Measurements from ENCODE around the gene ZNF573. TPM values are rescaled to one million over a fixed set of nuclear protein-coding genes. Genes with fewer than 3 reads are reported as not detected.
"Not testable (repeated sequence)": the region's sequence is repeated elsewhere in the genome, so short reads cannot be mapped to it uniquely, and the experiment has no call there.

ZNF573 gene
- total RNA-seq, 4 donors from 2014 or later, result 1.2 to 35.1 (median 7.9) TPM

GRCh38 chr19:37803249-37803840 lies 24.0 kb upstream of the ZNF573 start:
- no peak overlapping the region for H3K4me3 ChIP-seq
- H3K36me3 ChIP-seq, result no peaks in the 10 kb centered on the region
- H3K9me3 ChIP-seq, result peaks cover 0 to 46% of the 10 kb centered on the region in 2 donors
- no peaks in the 10 kb centered on the region for H3K27me3 ChIP-seq
- no peak for DNase-seq
- H3K4me1 ChIP-seq, result no peaks in the 10 kb centered on the region
- intact Hi-C loops (cut with DNase I; ENCODE audit: low total_unique reads), result no loop called here
- no peak for TF ChIP-seq POLR2A (IDR thresholded peaks at IDR 0.05)
- no peak for TF ChIP-seq CTCF (IDR thresholded peaks at IDR 0.05)
- H3K27ac ChIP-seq, result no peak overlapping the region

- Histone ChIP-seq H3K4me1 (no peaks in the 10 kb centered on the region), H3K36me3 (no peaks in the 10 kb centered on the region), H3K27me3 (no peaks in the 10 kb centered on the region), H3K27ac (no peak overlapping the region), H3K4me3 (no peak overlapping the region), H3K9me3 (peaks cover 0 to 5% of the 10 kb centered on the region in 2 donors)
- DNase-seq, result no peak
- no peak for TF ChIP-seq POLR2A (IDR thresholded peaks at IDR 0.05)
- no peak for TF ChIP-seq CTCF (IDR thresholded peaks at IDR 0.05)
- intact Hi-C loops (cut with DNase I; ENCODE audit: low total_unique reads), result no loop called here
These were observed 11.0 kb upstream of the ZNF573 start for GRCh38 chr19:37790244-37790925.

GRCh38 chr19:37778613-37779126 lies 716 bp downstream of the ZNF573 start:
- Histone ChIP-seq H3K27me3 (no peaks in the 10 kb centered on the region), H3K27ac (peak overlapping the region; percentile 73 to 85), H3K4me1 (no peaks in the 10 kb centered on the region), H3K36me3 (no peaks in the 10 kb centered on the region), H3K4me3 (peak overlapping the region; percentile 54 to 65), H3K9me3 (no peaks in the 10 kb centered on the region)
- no peak for DNase-seq
- intact Hi-C loops (cut with DNase I; ENCODE audit: low total_unique reads), result no loop called here
- TF ChIP-seq CTCF (IDR thresholded peaks at IDR 0.05) (no peak), POLR2A (IDR thresholded peaks at IDR 0.05) (no peak)

GRCh38 chr19:37770985-37771384 lies 8.4 kb downstream of the ZNF573 start:
- Histone ChIP-seq H3K27ac (no peak overlapping the region), H3K4me3 (no peak overlapping the region), H3K9me3 (no peaks in the 10 kb centered on the region), H3K4me1 (no peaks in the 10 kb centered on the region), H3K27me3 (no peaks in the 10 kb centered on the region), H3K36me3 (no peaks in the 10 kb centered on the region)
- TF ChIP-seq POLR2A (IDR thresholded peaks at IDR 0.05) (no peak), CTCF (IDR thresholded peaks at IDR 0.05) (no peak)
- DNase-seq, result no peak
- intact Hi-C loops (cut with DNase I; ENCODE audit: low total_unique reads), result no loop called here

- H3K27me3 ChIP-seq, result no peaks in the 10 kb centered on the region
- intact Hi-C loops (cut with DNase I; ENCODE audit: low total_unique reads), result no loop called here
- DNase-seq, result no peak
- TF ChIP-seq POLR2A (IDR thresholded peaks at IDR 0.05) (no peak), CTCF (IDR thresholded peaks at IDR 0.05) (no peak)
- H3K4me1 ChIP-seq, result no peaks in the 10 kb centered on the region
- H3K27ac ChIP-seq, result no peak overlapping the region
- H3K9me3 ChIP-seq, result no peaks in the 10 kb centered on the region
- no peaks in the 10 kb centered on the region for H3K36me3 ChIP-seq
- H3K4me3 ChIP-seq, result no peak overlapping the region
These were observed 15.9 kb downstream of the ZNF573 start for GRCh38 chr19:37763488-37763887.

- H3K9me3 ChIP-seq; H3K27ac ChIP-seq; DNase-seq; H3K36me3 ChIP-seq; H3K4me3 ChIP-seq; H3K27me3 ChIP-seq; H3K4me1 ChIP-seq; intact Hi-C loops (cut with DNase I; ENCODE audit: low total_unique reads): not testable (repeated sequence)
These were observed 21.7 kb downstream of the ZNF573 start for GRCh38 chr19:37757683-37758082.

Data from uterus (tissue), 4 donors.